Measurements from ENCODE around the gene PCDHGB3.
A peak's percentile ranks its signal among the peaks of the same experiment; 100 is the strongest.
"Not testable (repeated sequence)": the region's sequence is repeated elsewhere in the genome, so short reads cannot be mapped to it uniquely, and the experiment has no call there.

The PCDHGB3 gene
- 0 to 1.8 (median 0.59) reads per million in 9 experiments for total RNA-seq

DNA sequence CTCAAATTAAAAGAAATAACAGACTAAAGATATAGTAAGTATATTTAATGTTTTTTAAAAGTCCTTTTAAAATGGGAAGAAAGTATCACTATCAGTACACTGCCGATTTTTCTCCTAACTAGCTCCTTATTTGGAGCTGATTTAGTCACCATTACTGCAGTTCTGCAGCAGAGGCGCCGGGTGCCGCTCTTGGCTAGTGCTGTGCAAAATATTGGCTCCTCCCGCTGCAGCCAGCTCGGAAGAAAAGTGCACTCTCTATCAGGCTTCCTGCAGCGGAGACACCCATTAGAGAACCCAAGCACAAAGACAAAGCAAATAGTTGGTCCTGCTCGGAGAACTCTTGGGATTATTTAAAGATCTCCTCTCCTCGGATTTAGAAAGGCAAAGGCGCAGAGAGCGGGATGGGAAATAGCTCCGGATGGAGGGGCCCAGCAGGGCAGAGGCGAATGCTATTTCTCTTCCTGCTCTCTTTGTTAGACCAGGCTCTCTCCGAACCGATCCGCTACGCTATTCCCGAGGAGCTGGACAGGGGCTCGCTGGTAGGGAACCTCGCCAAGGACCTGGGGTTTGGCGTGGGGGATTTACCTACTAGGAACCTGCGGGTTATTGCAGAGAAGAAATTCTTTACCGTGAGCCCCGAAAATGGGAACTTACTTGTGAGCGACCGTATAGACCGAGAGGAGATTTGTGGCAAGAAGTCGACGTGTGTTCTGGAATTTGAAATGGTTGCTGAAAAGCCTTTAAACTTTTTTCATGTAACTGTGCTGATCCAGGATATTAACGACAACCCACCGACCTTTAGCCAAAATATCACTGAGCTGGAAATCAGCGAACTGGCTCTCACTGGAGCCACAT lies at the start of gene PCDHGB3:
Gene PCDHGB3, plus strand, starts transcription at position 249 of the 855 bp plus-strand sequence. Its CDS starts 153 bp downstream, at position 402.
- ATAC-seq (replicated peaks): peak; percentile 74
- no peak for DNase-seq
- no peaks in the 10 kb centered on the region for H3K9me3 Mint-ChIP-seq
- H3K27me3 Mint-ChIP-seq: peaks cover 35 to 63% of the 10 kb centered on the region in 2 donors
- peak within 1 kb of the TSS in 1 of 2 donors; percentile 77 for H3K27ac Mint-ChIP-seq
- H3K4me1 Mint-ChIP-seq (ENCODE audit: low read depth in 2 of 2): peaks cover 5% of the 10 kb centered on the region in 2 donors
- peak within 1 kb of the TSS; percentile 75 to 86 for H3K4me3 Mint-ChIP-seq
- peaks cover 3% of the 10 kb centered on the region for H3K36me3 Mint-ChIP-seq (ENCODE audit: insufficient read depth)

DNA sequence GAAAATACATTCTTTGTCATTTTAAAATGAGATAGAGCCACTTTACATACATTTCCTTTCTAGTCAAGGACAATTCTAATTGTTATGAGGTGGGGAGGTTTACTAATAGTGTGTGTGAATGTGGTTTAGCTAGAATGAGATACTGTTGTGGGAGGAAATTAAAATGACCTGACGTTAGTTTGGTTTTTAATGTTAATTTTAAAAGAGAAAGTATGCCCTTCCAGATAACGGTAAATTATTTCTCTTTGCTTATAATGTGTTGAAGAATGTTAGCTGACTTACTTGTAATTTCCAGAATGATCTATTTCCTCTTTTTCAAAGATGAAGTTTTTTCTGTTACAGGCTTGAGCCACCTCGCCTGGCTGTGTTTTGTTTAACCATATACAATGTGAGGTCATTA lies 47.8 kb upstream of the PCDHGB3 start:
- Mint-ChIP-seq H3K27me3 (peaks cover 7 to 15% of the 10 kb centered on the region in 2 donors), H3K4me1 (ENCODE audit: low read depth in 2 of 2) (peaks cover 21 to 33% of the 10 kb centered on the region in 2 donors), H3K36me3 (ENCODE audit: insufficient read depth) (peaks cover 37% of the 10 kb centered on the region), H3K4me3 (peak overlapping the region in 1 of 2 donors; percentile 97), H3K27ac (peak overlapping the region in 1 of 2 donors; percentile 100), H3K9me3 (peaks cover 11 to 19% of the 10 kb centered on the region in 2 donors)
- ATAC-seq (replicated peaks): no peak
- no peak for DNase-seq

DNA sequence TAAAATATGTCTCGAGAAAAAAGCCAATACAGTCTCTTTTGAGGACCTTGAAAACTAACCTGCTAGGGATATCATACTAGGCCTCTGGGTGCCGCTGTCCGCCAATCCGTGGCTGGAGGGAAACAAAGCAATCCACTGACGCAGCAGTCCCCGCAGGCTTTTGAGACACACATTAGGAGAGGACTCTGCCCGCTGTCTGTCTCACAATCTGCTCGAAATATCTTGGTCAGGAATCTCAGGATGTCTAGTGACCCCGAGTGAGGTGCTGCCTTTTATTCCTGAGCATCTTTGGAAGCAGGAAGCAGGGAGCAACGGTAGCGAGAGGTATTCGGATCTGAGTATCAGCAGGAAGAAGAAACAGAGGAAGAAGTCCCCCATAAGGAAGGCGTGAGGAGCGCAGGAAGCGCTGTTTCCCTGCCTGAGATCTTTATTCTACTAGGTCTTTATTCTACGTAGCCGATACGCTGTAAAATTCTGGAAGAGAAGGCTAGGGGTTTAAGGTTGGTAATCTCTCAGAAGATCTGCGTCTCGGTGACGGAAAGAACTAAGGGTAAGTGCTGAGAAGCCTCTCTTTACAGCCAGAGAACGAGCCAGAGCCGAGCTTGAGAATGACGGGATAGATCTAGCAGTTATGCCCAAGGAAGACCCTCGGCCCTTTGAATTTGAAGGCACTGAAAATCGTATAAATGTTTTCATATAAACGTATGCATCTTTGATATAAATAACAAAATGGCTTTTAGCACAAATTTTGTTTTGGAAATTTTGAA lies 43.8 kb upstream of the PCDHGB3 start:
- Mint-ChIP-seq H3K4me3 (peak overlapping the region; percentile 83 to 90), H3K27me3 (peaks cover 29 to 48% of the 10 kb centered on the region in 2 donors), H3K9me3 (peaks cover 0 to 1% of the 10 kb centered on the region in 2 donors), H3K27ac (peak overlapping the region; percentile 88 to 93), H3K36me3 (ENCODE audit: insufficient read depth) (peaks cover 3% of the 10 kb centered on the region), H3K4me1 (ENCODE audit: low read depth in 2 of 2) (peaks cover 6% of the 10 kb centered on the region in 2 donors)
- peak; percentile 57 to 68 (median 62) for DNase-seq
- peak; percentile 93 for ATAC-seq (replicated peaks)

DNA sequence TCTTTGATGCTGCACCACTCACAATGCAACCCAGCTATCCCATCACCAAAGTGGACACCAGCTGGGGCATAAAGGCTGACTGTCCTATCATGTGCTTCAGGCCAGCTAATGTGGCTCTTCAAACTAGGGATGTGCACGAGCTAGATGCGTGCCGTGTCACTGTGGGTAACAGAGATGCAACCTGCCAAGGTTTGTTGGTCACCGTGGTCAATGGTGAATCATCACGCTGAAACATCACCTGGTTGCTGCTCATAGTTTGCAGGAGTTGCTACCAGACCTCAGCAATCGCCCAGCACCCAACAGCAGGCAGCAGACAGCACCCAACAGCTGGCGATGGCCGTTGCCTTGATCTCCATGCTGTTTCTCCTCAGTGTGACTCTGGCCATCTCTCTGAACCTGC lies 41.8 kb upstream of the PCDHGB3 start:
- H3K27me3 Mint-ChIP-seq: peaks cover 41 to 67% of the 10 kb centered on the region in 2 donors
- DNase-seq: no peak
- peaks cover 2% of the 10 kb centered on the region for H3K36me3 Mint-ChIP-seq (ENCODE audit: insufficient read depth)
- H3K4me1 Mint-ChIP-seq (ENCODE audit: low read depth in 2 of 2): peaks cover 6% of the 10 kb centered on the region in 2 donors
- ATAC-seq (replicated peaks): no peak
- H3K4me3 Mint-ChIP-seq: no peak overlapping the region
- H3K9me3 Mint-ChIP-seq: peaks cover 0 to 4% of the 10 kb centered on the region in 2 donors
- no peak overlapping the region for H3K27ac Mint-ChIP-seq

DNA sequence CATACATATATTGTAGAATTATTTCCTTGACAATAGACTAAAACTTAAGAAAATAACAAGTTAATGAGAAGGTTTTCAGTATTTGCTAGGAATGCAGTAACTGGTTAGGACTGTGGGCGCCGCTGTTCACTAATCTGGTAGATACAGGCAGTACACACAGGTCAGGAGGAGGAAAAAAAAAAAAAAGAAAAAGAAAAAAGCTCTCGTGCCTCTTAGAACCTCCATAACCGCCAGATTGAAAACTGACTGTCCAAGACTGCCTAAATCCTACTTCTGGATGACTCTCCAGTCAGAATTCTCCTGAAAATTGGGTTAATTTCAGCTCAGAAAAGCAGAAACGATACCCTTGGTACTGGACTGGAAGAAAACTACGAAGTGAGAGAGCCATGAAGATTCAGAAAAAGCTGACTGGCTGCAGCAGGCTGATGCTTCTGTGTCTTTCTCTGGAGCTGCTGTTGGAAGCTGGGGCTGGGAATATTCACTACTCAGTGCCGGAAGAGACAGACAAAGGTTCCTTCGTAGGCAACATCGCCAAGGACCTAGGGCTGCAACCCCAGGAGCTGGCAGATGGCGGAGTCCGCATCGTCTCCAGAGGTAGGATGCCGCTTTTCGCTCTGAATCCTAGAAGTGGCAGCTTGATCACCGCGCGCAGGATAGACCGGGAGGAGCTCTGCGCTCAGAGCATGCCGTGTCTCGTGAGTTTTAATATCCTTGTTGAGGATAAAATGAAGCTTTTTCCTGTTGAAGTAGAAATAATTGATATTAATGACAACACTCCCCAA lies 39.6 kb upstream of the PCDHGB3 start, which contains the start of gene PCDHGA1:
Gene PCDHGA1, plus strand, starts transcription at position 216 of the 782 bp plus-strand sequence.
- H3K36me3 Mint-ChIP-seq (ENCODE audit: insufficient read depth): peaks cover 2% of the 10 kb centered on the region
- H3K4me3 Mint-ChIP-seq: peak within 1 kb of the TSS; percentile 14 to 46
- H3K27ac Mint-ChIP-seq: no peak within 1 kb of the TSS
- H3K9me3 Mint-ChIP-seq: peaks cover 8 to 9% of the 10 kb centered on the region in 2 donors
- ATAC-seq (replicated peaks) (peak; percentile 48), DNase-seq (peak in 2 of 3 experiments; percentile 24 to 41)
- peaks cover 6% of the 10 kb centered on the region in 2 donors for H3K4me1 Mint-ChIP-seq (ENCODE audit: low read depth in 2 of 2)
- H3K27me3 Mint-ChIP-seq: peaks cover 58 to 90% of the 10 kb centered on the region in 2 donors

DNA sequence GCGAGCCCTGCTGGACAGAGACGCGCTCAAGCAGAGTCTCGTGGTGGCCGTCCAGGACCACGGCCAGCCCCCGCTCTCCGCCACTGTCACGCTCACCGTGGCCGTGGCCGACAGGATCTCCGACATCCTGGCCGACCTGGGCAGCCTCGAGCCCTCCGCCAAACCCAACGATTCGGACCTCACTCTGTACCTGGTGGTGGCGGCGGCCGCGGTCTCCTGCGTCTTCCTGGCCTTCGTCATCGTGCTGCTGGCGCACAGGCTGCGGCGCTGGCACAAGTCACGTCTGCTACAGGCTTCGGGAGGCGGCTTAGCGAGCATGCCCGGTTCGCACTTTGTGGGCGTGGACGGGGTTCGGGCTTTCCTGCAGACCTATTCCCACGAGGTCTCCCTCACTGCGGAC lies 37.5 kb upstream of the PCDHGB3 start:
- not testable (repeated sequence) for ATAC-seq (replicated peaks); DNase-seq; H3K36me3 Mint-ChIP-seq (ENCODE audit: insufficient read depth); H3K4me1 Mint-ChIP-seq (ENCODE audit: low read depth in 2 of 2); H3K27ac Mint-ChIP-seq; H3K9me3 Mint-ChIP-seq; H3K4me3 Mint-ChIP-seq
- H3K27me3 Mint-ChIP-seq: peaks cover 73 to 92% of the 10 kb centered on the region in 2 donors

DNA sequence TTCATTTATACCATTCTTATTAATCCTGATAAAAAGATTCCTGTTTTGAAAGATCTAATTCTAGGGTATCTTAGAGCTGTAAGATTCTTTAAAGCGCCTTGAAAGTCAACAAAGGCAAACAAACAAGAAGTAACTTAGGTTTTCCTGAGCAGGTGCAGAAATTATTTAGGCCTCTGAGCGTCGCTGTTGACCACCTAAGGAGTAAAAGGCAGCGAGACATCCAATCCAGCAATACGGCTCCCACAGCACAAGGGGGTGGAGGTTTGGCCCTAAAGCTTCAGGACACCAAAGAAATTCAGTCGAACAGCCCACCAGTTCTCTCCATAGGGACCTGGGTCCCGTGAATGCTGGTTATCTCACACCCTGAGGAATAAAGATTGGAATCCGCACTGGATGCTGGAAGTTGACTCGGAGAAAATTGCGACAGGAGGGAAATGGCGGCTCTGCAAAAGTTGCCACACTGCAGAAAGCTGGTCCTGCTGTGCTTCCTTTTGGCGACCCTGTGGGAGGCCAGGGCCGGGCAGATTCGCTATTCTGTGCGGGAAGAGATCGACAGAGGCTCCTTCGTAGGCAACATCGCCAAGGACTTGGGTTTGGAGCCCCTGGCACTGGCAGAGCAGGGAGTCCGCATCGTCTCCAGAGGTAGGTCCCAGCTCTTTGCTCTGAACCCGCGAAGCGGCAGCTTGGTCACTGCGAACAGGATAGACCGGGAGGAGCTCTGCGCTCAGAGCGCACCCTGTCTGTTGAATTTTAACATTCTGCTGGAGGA lies 31.3 kb upstream of the PCDHGB3 start, which contains the start of gene PCDHGA2:
Gene PCDHGA2, plus strand, starts transcription at position 223 of the 769 bp plus-strand sequence.
- no peak within 1 kb of the TSS for H3K27ac Mint-ChIP-seq
- H3K27me3 Mint-ChIP-seq: peaks cover 74 to 99% of the 10 kb centered on the region in 2 donors
- no peak for DNase-seq
- H3K4me1 Mint-ChIP-seq (ENCODE audit: low read depth in 2 of 2): no peaks in the 10 kb centered on the region
- no peak within 1 kb of the TSS for H3K4me3 Mint-ChIP-seq
- H3K36me3 Mint-ChIP-seq (ENCODE audit: insufficient read depth): no peaks in the 10 kb centered on the region
- peaks cover 14 to 15% of the 10 kb centered on the region in 2 donors for H3K9me3 Mint-ChIP-seq
- no peak for ATAC-seq (replicated peaks)

DNA sequence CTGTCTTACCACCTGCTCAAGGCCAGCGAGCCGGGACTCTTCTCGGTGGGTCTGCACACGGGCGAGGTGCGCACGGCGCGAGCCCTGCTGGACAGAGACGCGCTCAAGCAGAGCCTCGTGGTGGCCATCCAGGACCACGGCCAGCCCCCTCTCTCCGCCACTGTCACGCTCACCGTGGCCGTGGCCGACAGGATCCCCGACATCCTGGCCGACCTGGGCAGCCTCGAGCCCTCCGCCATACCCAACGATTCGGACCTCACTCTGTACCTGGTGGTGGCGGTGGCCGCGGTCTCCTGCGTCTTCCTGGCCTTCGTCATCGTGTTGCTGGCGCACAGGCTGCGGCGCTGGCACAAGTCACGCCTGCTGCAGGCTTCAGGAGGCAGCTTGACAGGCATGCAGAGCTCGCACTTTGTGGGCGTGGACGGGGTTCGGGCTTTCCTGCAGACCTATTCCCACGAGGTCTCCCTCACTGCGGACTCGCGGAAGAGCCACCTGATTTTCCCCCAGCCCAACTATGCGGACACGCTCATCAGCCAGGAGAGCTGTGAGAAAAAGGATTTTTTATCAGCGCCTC lies 29.2 kb upstream of the PCDHGB3 start:
- DNase-seq; H3K9me3 Mint-ChIP-seq; H3K27ac Mint-ChIP-seq; ATAC-seq (replicated peaks); H3K36me3 Mint-ChIP-seq (ENCODE audit: insufficient read depth); H3K4me1 Mint-ChIP-seq (ENCODE audit: low read depth in 2 of 2); H3K4me3 Mint-ChIP-seq: not testable (repeated sequence)
- peaks cover 61 to 99% of the 10 kb centered on the region in 2 donors for H3K27me3 Mint-ChIP-seq

DNA sequence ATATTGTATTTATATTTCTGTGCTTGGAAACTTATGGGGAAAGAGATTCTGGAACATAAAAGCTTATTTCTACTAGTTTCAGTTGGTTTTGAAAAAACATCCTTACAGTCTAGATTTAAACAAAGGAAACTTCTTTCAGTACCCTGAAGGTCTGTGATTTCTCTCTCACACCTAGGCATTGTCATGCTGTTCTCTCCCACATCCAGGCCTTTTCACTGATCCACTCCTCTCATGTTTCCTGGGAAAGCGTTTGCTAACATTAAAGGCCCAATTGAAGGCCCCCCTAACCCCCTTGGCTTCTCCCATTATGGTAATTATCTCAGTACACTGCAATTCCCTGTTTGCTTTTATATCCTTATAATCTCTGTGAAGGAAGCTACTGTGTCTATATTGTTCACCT lies 27.3 kb upstream of the PCDHGB3 start:
- no peak for ATAC-seq (replicated peaks)
- Mint-ChIP-seq H3K27me3 (peaks cover 54 to 99% of the 10 kb centered on the region in 2 donors), H3K4me1 (ENCODE audit: low read depth in 2 of 2) (no peaks in the 10 kb centered on the region), H3K9me3 (peaks cover 10 to 21% of the 10 kb centered on the region in 2 donors), H3K4me3 (no peak overlapping the region), H3K36me3 (ENCODE audit: insufficient read depth) (peaks cover 3% of the 10 kb centered on the region), H3K27ac (no peak overlapping the region)
- no peak for DNase-seq

DNA sequence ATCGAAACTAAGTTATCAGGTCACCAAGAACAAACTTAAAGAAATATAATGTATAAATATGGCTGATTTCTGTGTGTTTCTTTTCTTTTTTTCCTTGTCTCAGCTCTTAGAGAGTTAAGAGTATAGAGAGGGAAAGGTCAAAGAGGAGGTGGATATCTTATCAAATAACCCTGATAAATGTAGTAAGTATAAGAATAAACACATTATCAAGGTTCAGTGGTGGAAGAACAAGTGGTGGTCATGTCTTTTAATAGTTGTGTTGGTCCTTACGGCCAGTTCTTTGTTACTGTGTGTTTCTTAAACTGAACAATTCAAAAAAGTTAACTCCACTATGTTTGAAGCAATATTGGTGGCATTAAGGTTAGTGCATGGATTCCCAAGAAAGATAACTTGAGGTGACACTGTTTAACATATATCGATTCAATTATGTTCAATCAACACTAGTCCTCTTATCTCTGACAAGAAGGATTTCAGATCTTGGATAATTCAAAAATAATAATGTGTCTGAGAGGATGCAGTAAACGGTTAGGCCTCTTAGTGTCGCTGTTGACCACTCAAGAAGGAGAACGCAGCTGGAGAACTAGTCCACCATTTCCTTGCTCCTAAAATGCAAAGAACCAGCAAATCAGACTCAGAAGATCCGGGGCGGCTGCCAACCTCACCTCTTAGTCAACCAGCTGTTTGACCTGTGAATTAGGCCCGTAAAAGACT lies 26.6 kb upstream of the PCDHGB3 start, which contains the start of gene PCDHGA3:
Gene PCDHGA3, plus strand, starts transcription at position 588 of the 711 bp plus-strand sequence. CDS start 205 bp downstream, outside the sequence.
- Mint-ChIP-seq H3K4me3 (peak within 1 kb of the TSS; percentile 12 to 57), H3K9me3 (peaks cover 5 to 21% of the 10 kb centered on the region in 2 donors), H3K27me3 (peaks cover 53 to 99% of the 10 kb centered on the region in 2 donors), H3K27ac (no peak within 1 kb of the TSS), H3K4me1 (ENCODE audit: low read depth in 2 of 2) (no peaks in the 10 kb centered on the region), H3K36me3 (ENCODE audit: insufficient read depth) (peaks cover 3% of the 10 kb centered on the region)
- ATAC-seq (replicated peaks) (no peak), DNase-seq (no peak)

DNA sequence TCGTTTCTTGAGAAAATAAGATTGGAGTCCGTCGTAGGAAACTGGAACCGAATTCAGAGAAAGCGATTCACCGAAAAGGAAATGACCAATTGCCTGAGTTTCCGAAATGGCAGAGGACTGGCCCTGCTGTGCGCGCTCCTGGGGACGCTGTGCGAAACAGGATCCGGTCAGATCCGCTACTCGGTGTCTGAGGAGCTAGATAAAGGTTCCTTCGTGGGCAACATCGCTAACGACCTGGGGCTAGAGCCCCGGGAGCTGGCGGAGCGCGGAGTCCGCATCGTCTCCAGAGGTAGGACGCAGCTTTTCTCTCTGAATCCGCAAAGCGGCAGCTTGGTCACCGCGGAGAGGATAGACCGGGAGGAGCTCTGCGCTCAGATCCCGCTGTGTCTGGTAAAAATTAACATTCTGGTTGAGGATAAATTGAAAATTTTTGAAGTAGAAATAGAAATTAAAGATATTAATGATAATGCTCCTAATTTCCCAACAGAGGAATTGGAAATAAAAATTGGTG lies 26.0 kb upstream of the PCDHGB3 start:
- peaks cover 55 to 99% of the 10 kb centered on the region in 2 donors for H3K27me3 Mint-ChIP-seq
- H3K4me3 Mint-ChIP-seq: peak overlapping the region; percentile 12 to 57
- H3K36me3 Mint-ChIP-seq (ENCODE audit: insufficient read depth): peaks cover 3% of the 10 kb centered on the region
- no peak overlapping the region for H3K27ac Mint-ChIP-seq
- ATAC-seq (replicated peaks): no peak
- no peak for DNase-seq
- H3K9me3 Mint-ChIP-seq: peaks cover 5 to 21% of the 10 kb centered on the region in 2 donors
- no peaks in the 10 kb centered on the region for H3K4me1 Mint-ChIP-seq (ENCODE audit: low read depth in 2 of 2)

All from effector memory CD8-positive, alpha-beta T cell (primary cell).